ENCODE data around the gene SLC2A4RG.
A peak's percentile ranks its signal among the peaks of the same experiment; 100 is the strongest.

The SLC2A4RG gene

GRCh38 chr20:63739130-63740069 is at the start of gene SLC2A4RG:
Gene SLC2A4RG, plus strand, starts transcription at chr20:63739776. Its CDS starts 137 bp downstream, at chr20:63739913.
- peak; percentile 44 for DNase-seq
- Mint-ChIP-seq H3K9me3 (no peaks in the 10 kb centered on the region), H3K36me3 (peaks cover 13 to 17% of the 10 kb centered on the region in 2 donors), H3K27ac (no peak within 1 kb of the TSS), H3K4me3 (peak within 1 kb of the TSS; percentile 56 to 77), H3K4me1 (peaks cover 21 to 45% of the 10 kb centered on the region in 2 donors), H3K27me3 (no peaks in the 10 kb centered on the region)
- peak; percentile 56 to 69 for ATAC-seq (replicated peaks)

GRCh38 chr20:63690003-63690897 is 49.3 kb upstream of the SLC2A4RG start:
- no peaks in the 10 kb centered on the region for H3K27me3 Mint-ChIP-seq
- H3K4me3 Mint-ChIP-seq, result no peak overlapping the region
- H3K9me3 Mint-ChIP-seq, result no peaks in the 10 kb centered on the region
- no peak overlapping the region for H3K27ac Mint-ChIP-seq
- ATAC-seq (replicated peaks) (no peak), DNase-seq (no peak)
- H3K36me3 Mint-ChIP-seq, result peaks cover 11 to 24% of the 10 kb centered on the region in 2 donors
- H3K4me1 Mint-ChIP-seq, result peaks cover 10 to 22% of the 10 kb centered on the region in 2 donors

- Mint-ChIP-seq H3K4me1 (peaks cover 11 to 25% of the 10 kb centered on the region in 2 donors), H3K4me3 (peak overlapping the region in 1 of 2 donors; percentile 5), H3K27me3 (no peaks in the 10 kb centered on the region), H3K27ac (peak overlapping the region; percentile 87), H3K36me3 (peaks cover 11 to 26% of the 10 kb centered on the region in 2 donors), H3K9me3 (no peaks in the 10 kb centered on the region)
- DNase-seq, result no peak
- peak in 1 of 2 donors; percentile 22 for ATAC-seq (replicated peaks)
These were observed 48.5 kb upstream of the SLC2A4RG start for GRCh38 chr20:63690898-63691710.

DNA sequence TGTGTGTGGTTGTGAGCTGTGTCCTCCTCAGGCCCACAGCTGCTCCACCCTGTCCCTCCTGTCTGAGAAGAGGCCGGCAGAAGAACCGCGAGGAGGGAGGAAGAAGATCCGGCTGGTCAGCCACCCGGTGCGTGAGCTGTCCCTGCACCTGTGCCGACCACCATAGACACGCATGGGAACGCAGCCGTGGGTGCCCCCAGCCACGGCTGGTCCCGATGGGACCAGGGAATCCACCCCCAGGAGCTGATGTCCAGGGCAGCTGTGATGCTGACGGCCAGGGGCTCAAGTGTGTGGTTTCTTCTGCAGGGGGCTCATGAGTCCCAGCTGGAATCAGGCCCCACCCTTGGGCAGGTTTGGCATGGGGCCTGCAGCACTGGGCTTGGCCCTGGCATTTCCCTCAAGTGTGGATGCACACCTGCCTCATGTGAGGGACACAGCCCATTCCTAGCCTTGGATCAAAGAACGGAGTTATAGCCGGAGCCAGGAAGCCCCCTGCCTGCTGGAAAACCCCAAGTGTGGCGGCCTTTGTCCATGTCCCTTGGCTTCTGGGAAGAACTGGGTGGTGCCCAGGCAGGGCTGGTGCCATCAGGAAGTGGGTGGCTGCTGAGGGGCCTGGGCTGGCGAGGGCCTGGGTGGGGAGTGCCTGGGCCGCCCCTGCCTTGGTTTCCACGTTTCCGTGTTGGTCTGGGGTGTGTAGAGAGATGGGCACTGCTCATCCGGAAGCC is 47.7 kb upstream of the SLC2A4RG start:
- no peak for ATAC-seq (replicated peaks)

GRCh38 chr20:63692436-63693082 is 47.0 kb upstream of the SLC2A4RG start:
- peak overlapping the region; percentile 72 for H3K27ac Mint-ChIP-seq
- no peaks in the 10 kb centered on the region for H3K27me3 Mint-ChIP-seq
- no peaks in the 10 kb centered on the region for H3K9me3 Mint-ChIP-seq
- no peak for DNase-seq
- H3K4me1 Mint-ChIP-seq, result peaks cover 15 to 29% of the 10 kb centered on the region in 2 donors
- ATAC-seq (replicated peaks), result no peak
- H3K4me3 Mint-ChIP-seq, result no peak overlapping the region
- peaks cover 14 to 32% of the 10 kb centered on the region in 2 donors for H3K36me3 Mint-ChIP-seq

More for the DNA sequence above, 47.7 kb upstream of the SLC2A4RG start:
- no peaks in the 10 kb centered on the region for H3K27me3 Mint-ChIP-seq
- peak overlapping the region; percentile 87 for H3K27ac Mint-ChIP-seq
- H3K4me3 Mint-ChIP-seq, result no peak overlapping the region
- H3K9me3 Mint-ChIP-seq, result no peaks in the 10 kb centered on the region
- H3K36me3 Mint-ChIP-seq, result peaks cover 11 to 28% of the 10 kb centered on the region in 2 donors
- peaks cover 13 to 29% of the 10 kb centered on the region in 2 donors for H3K4me1 Mint-ChIP-seq
- no peak for DNase-seq

GRCh38 chr20:63693083-63693732 is 46.4 kb upstream of the SLC2A4RG start:
- Mint-ChIP-seq H3K9me3 (no peaks in the 10 kb centered on the region), H3K27me3 (no peaks in the 10 kb centered on the region), H3K36me3 (peaks cover 13 to 32% of the 10 kb centered on the region in 2 donors), H3K4me1 (peaks cover 17 to 28% of the 10 kb centered on the region in 2 donors), H3K27ac (peak overlapping the region; percentile 25), H3K4me3 (no peak overlapping the region)
- no peak for DNase-seq
- ATAC-seq (replicated peaks), result no peak

DNA sequence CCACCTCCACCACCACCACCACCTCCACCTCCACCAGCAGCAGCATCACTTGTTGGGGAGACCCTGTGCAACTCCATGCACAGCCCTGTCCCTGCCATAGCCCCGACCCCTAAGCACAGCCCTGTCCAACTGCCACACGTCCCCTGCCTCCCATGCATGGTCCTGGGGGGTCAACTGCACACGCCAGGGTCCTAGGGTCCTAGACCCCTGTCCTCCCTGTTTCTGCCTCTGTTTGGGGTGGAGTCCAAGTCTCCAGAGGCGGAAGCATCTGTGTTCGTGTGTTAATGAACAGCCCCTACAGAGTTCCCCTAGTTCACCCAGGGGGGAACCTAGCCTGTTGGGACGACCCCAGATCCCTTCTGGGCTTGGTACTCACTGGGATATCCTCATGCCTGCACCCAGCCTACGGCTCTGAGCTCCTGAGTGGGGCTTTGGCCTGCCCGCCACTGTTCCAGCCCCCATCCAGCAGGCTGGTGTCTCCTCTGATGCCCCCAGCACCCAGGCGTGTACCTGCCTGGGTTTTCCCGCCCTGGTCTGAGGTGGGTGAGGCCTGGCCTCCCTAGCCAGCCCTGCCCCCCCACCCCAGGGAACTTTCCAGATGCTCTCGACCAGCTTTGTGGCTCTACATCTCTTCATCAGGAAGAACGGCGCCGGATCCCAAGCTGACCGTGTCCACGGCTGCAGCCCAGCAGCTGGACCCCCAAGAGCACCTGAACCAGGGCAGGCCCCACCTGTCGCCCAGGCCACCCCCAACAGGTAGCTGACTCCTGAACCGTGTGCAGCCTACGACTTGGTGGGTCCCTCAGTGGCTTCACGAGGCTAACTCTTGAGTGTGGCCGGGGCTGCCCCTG is 45.6 kb upstream of the SLC2A4RG start:
- ATAC-seq (replicated peaks), result no peak
- no peak for DNase-seq
- H3K27me3 Mint-ChIP-seq, result no peaks in the 10 kb centered on the region
- H3K27ac Mint-ChIP-seq, result peak overlapping the region; percentile 94
- peaks cover 17 to 29% of the 10 kb centered on the region in 2 donors for H3K4me1 Mint-ChIP-seq
- H3K9me3 Mint-ChIP-seq, result no peaks in the 10 kb centered on the region
- peak overlapping the region; percentile 59 to 63 for H3K4me3 Mint-ChIP-seq
- peaks cover 12 to 32% of the 10 kb centered on the region in 2 donors for H3K36me3 Mint-ChIP-seq

GRCh38 chr20:63694584-63695423 is 44.8 kb upstream of the SLC2A4RG start:
- H3K36me3 Mint-ChIP-seq, result peaks cover 12 to 35% of the 10 kb centered on the region in 2 donors
- ATAC-seq (replicated peaks) (no peak), DNase-seq (no peak)
- H3K27ac Mint-ChIP-seq, result peak overlapping the region; percentile 14
- H3K27me3 Mint-ChIP-seq, result no peaks in the 10 kb centered on the region
- peaks cover 20 to 36% of the 10 kb centered on the region in 2 donors for H3K4me1 Mint-ChIP-seq
- no peaks in the 10 kb centered on the region for H3K9me3 Mint-ChIP-seq
- no peak overlapping the region for H3K4me3 Mint-ChIP-seq

GRCh38 chr20:63695424-63696305 is 43.9 kb upstream of the SLC2A4RG start:
- Mint-ChIP-seq H3K4me3 (peak overlapping the region in 1 of 2 donors; percentile 21), H3K4me1 (peaks cover 24 to 41% of the 10 kb centered on the region in 2 donors), H3K27ac (peak overlapping the region; percentile 86), H3K27me3 (no peaks in the 10 kb centered on the region), H3K9me3 (no peaks in the 10 kb centered on the region), H3K36me3 (peaks cover 15 to 37% of the 10 kb centered on the region in 2 donors)
- ATAC-seq (replicated peaks), result no peak
- no peak for DNase-seq

DNA sequence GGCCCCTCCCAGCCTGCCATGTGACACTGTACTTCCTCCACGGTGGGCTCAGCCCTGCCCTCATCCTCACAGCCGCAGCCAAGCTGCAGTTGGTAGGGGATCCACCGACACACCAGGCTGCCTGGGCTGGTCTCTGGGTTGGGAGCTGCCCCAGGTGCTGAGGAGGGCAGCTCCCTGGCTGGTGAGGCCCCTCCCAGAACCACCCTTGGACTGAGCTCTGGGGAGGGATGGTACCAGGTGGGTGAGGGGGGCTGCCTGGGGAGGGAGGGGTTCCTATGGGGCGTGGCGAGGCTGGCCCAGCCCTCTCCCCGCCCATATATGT is 43.3 kb upstream of the SLC2A4RG start:
- Mint-ChIP-seq H3K4me1 (peaks cover 23 to 41% of the 10 kb centered on the region in 2 donors), H3K27me3 (no peaks in the 10 kb centered on the region), H3K4me3 (peak overlapping the region in 1 of 2 donors; percentile 21), H3K27ac (peak overlapping the region; percentile 86), H3K36me3 (peaks cover 14 to 35% of the 10 kb centered on the region in 2 donors), H3K9me3 (no peaks in the 10 kb centered on the region)
- ATAC-seq (replicated peaks) (peak; percentile 55 to 62), DNase-seq (no peak)
